CD14-positive monocyte (primary cell): Measurements from ENCODE around the gene ZNF674. TPM values are rescaled to one million over a fixed set of nuclear protein-coding genes. Genes with fewer than 3 reads are reported as not detected.
"Not testable (repeated sequence)": the region's sequence is repeated elsewhere in the genome, so short reads cannot be mapped to it uniquely, and the experiment has no call there.

Experiments
- DNase-seq, 3 donors: peaks; one replicate each; pipeline ENCODE4 v3.0.0-alpha.2; 2011 to 2022
- H2AFZ ChIP-seq: 2 replicates; pipeline ENCODE4 v1.6.0; 2012; ENCODE audit warnings: mild to moderate bottlenecking, low read depth, low read length, inconsistent platforms; ENCODE audit not compliant: insufficient read depth, poor library complexity, severe bottlenecking
- H3K27ac ChIP-seq, 2 donors: 1 replicate in 1 of 2; 2 replicates in 1 of 2; pipeline ENCODE4 v1.5.1; 2012 to 2013; ENCODE audit warnings: low read length in 2 of 2, control low read depth in 1 of 2, inconsistent platforms in 1 of 2, low read depth in 1 of 2, mild to moderate bottlenecking in 1 of 2
- H3K27me3 ChIP-seq, 2 donors: one replicate each; pipeline versions ENCODE4 v1.6.0 to v1.6.1; 2011 to 2013; ENCODE audit warnings: low read length in 2 of 2; ENCODE audit not compliant: control insufficient read depth in 2 of 2, insufficient read depth in 2 of 2
- H3K36me3 ChIP-seq, 2 donors: replicated peaks in 1 of 2; 1 replicate in 1 of 2; 2 replicates in 1 of 2; pipeline versions ENCODE4 v1.5.1 to v1.6.1; 2012 to 2013; ENCODE audit warnings: low read length in 2 of 2, control low read depth in 1 of 2, inconsistent platforms in 1 of 2, mild to moderate bottlenecking in 1 of 2; ENCODE audit not compliant: insufficient read depth in 2 of 2, control insufficient read depth in 1 of 2
- H3K4me1 ChIP-seq, 2 donors: 1 replicate in 1 of 2; 2 replicates in 1 of 2; pipeline versions ENCODE4 v1.5.1 to v1.6.1; 2012 to 2013; ENCODE audit warnings: low read length in 2 of 2, control low read depth in 1 of 2, inconsistent platforms in 1 of 2, mild to moderate bottlenecking in 1 of 2, moderate library complexity in 1 of 2; ENCODE audit not compliant: insufficient read depth in 2 of 2, control insufficient read depth in 1 of 2
- H3K4me2 ChIP-seq: replicated peaks from 2 replicates; pipeline ENCODE3; 2012; ENCODE audit warnings: low read length, moderate library complexity, mild to moderate bottlenecking; ENCODE audit not compliant: poor library complexity, severe bottlenecking; ENCODE audit errors: extremely low read depth
- H3K4me3 ChIP-seq, 3 experiments: fragments of 200-600 bp in 1 of 3; sonication (generic) in 1 of 3; replicated peaks in 1 of 3; 1 replicate in 2 of 3; 2 replicates in 1 of 3; pipeline ENCODE4 v1.5.1; 2011 to 2013; ENCODE audit warnings: low read length in 3 of 3, mild to moderate bottlenecking in 3 of 3, control low read depth in 2 of 3, low read depth in 2 of 3, inconsistent platforms in 1 of 3, moderate library complexity in 1 of 3
- H3K79me2 ChIP-seq: 2 replicates; pipeline ENCODE4 v1.6.0; 2012; ENCODE audit warnings: mild to moderate bottlenecking, control low read depth, inconsistent platforms, low read length, moderate library complexity; ENCODE audit not compliant: insufficient read depth
- H3K9ac ChIP-seq: 2 replicates; pipeline ENCODE4 v1.6.0; 2017; ENCODE audit warnings: low read length, mild to moderate bottlenecking; ENCODE audit not compliant: insufficient read depth, poor library complexity, severe bottlenecking
- H3K9me3 ChIP-seq, 2 donors: replicated peaks in 1 of 2; 1 replicate in 1 of 2; 2 replicates in 1 of 2; pipeline versions ENCODE4 v1.5.1 to v1.6.1; 2012 to 2013; ENCODE audit warnings: low read length in 2 of 2, control low read depth in 1 of 2; ENCODE audit not compliant: control insufficient read depth in 1 of 2, insufficient read depth in 1 of 2
- H4K20me1 ChIP-seq: 2 replicates; pipeline ENCODE4 v1.6.0; 2012; ENCODE audit warnings: mild to moderate bottlenecking, low read length, control low read depth, moderate library complexity; ENCODE audit not compliant: insufficient read depth
- H3K27ac Mint-ChIP-seq, 7 donors: one replicate each; pipeline ENCODE4 v1.8.0; 2020; ENCODE audit warnings: mild to moderate bottlenecking in 7 of 7, mixed read lengths in 7 of 7, moderate library complexity in 6 of 7, inconsistent platforms in 2 of 7
- H3K27me3 Mint-ChIP-seq, 3 donors: one replicate each; pipeline ENCODE4 v1.8.0; 2021 to 2022; ENCODE audit warnings: low read depth in 3 of 3, mild to moderate bottlenecking in 3 of 3, mixed read lengths in 3 of 3, moderate library complexity in 3 of 3, inconsistent platforms in 1 of 3
- H3K36me3 Mint-ChIP-seq, 2 donors: one replicate each; pipeline ENCODE4 v1.8.0; 2020; ENCODE audit warnings: mixed read lengths in 2 of 2, inconsistent platforms in 1 of 2, mild to moderate bottlenecking in 1 of 2
- H3K4me1 Mint-ChIP-seq: one replicate; pipeline ENCODE4 v1.8.0; 2020; ENCODE audit warnings: mild to moderate bottlenecking, mixed read lengths
- H3K4me3 Mint-ChIP-seq, 2 donors: one replicate each; pipeline ENCODE4 v1.8.0; 2020; ENCODE audit warnings: mild to moderate bottlenecking in 2 of 2, mixed read lengths in 2 of 2, moderate library complexity in 1 of 2
- H3K9me3 Mint-ChIP-seq, 7 donors: one replicate each; pipeline ENCODE4 v1.8.0; 2020 to 2022; ENCODE audit warnings: mixed read lengths in 7 of 7, mild to moderate bottlenecking in 6 of 7, moderate library complexity in 6 of 7, inconsistent platforms in 2 of 7
- WGBS: methylation state at CpG from one replicate; pipeline ENCODE4 v1.1.5; 2013; ENCODE audit warnings: missing lambda C conversion rate; ENCODE audit not compliant: insufficient coverage; 5-methylcytosine and 5-hydroxymethylcytosine counted together
- intact Hi-C, 2 donors: fragments of 100-400 bp; cut with micrococcal nuclease; formaldehyde crosslinking; loops; one replicate each; pipeline versions ENCODE4 v1.15.0 to v1.15.1; 2023
- polyA plus RNA-seq, 3 donors: library from polyadenylated mRNA; depleted of rRNA in 1 of 3; unstranded in 2 of 3; stranded (reverse) in 1 of 3; fragments of 300-500 nt in 2 of 3; fragments of >200 nt in 1 of 3; fragmentation: Illumina TruSeq in 2 of 3; gene quantifications; 1 replicate in 2 of 3; 2 replicates in 1 of 3; pipeline ENCODE4 v1.2.3, GENCODE V29; 2012 to 2021
- TF ChIP-seq, protein P1 (sequence below): fragments of 200-600 bp; IDR thresholded peaks from one replicate; pipeline ENCODE4 v1.8.0; 2022; ENCODE audit warnings: antibody characterized with exemption, mild to moderate bottlenecking

ZNF674 gene
- polyA plus RNA-seq, 3 donors: 0.65 to 1.4 (median 0.93) TPM

DNA sequence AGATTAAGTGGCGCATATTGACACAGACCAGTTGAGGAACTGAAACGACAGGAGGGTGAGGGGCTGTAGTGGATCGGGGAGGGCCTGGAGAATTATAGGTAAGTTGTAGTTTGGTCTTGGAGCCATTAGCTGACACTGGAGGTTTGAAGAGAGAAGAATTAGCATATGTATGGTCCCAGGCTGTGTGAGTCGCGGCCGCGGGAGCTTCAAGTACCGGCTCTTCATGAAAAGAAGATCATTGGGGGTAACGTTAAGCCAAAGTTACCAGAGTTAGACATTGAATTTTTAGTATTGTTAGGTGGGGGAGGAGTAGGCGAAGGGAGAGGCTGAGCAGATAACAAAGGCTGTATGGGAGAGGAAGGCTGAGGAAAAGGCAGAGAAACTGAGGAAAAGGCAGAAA, 56.5 kb downstream of the ZNF674 start:
- Mint-ChIP-seq H3K9me3 (peaks cover 35 to 70% (median 51%) of the 10 kb centered on the region in 7 donors), H3K27me3 (peaks cover 0 to 7% (median 1%) of the 10 kb centered on the region in 3 donors), H3K4me1 (no peaks in the 10 kb centered on the region), H3K4me3 (no peak overlapping the region), H3K27ac (no peak overlapping the region), H3K36me3 (peaks cover 15 to 24% of the 10 kb centered on the region in 2 donors)
- WGBS: 100% methylated on average over 3 of the region's 10 CpGs
- no peaks in the 10 kb centered on the region for H3K27me3 ChIP-seq
- H3K9me3 ChIP-seq: peaks cover 40 to 49% of the 10 kb centered on the region in 2 donors
- DNase-seq: no peak
- H3K27ac ChIP-seq: no peak overlapping the region
- no peaks in the 10 kb centered on the region for H3K4me1 ChIP-seq
- intact Hi-C loops: no loop called here
- H3K79me2 ChIP-seq: no peaks in the 10 kb centered on the region
- H3K9ac ChIP-seq: no peak overlapping the region
- H2AFZ ChIP-seq: no peak overlapping the region
- H3K36me3 ChIP-seq: peaks cover 0 to 6% of the 10 kb centered on the region in 2 donors
- TF ChIP-seq, protein P1, sequence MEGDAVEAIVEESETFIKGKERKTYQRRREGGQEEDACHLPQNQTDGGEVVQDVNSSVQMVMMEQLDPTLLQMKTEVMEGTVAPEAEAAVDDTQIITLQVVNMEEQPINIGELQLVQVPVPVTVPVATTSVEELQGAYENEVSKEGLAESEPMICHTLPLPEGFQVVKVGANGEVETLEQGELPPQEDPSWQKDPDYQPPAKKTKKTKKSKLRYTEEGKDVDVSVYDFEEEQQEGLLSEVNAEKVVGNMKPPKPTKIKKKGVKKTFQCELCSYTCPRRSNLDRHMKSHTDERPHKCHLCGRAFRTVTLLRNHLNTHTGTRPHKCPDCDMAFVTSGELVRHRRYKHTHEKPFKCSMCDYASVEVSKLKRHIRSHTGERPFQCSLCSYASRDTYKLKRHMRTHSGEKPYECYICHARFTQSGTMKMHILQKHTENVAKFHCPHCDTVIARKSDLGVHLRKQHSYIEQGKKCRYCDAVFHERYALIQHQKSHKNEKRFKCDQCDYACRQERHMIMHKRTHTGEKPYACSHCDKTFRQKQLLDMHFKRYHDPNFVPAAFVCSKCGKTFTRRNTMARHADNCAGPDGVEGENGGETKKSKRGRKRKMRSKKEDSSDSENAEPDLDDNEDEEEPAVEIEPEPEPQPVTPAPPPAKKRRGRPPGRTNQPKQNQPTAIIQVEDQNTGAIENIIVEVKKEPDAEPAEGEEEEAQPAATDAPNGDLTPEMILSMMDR: no peak
- H4K20me1 ChIP-seq: no peaks in the 10 kb centered on the region
- H3K4me3 ChIP-seq: no peak overlapping the region
- H3K4me2 ChIP-seq: no peak overlapping the region

DNA sequence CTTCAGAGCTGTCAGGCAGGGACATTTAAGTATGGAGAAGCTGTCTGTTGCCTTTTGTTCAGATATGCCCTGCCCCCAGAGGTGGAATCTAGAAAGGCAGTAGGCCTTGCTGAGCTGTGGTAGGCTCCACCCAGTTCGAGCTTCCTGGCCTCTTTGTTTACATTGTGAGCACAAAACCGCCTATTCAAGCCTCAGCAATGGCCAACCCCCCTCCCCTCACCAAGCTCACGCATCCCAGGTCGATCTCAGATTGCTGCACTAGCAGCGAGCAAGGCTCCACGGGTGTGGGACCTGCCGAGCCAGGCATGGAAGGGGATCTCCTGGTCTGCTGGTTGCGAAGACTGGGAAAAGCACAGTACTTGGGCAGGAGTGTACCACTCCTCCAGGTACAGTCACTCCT, 59.3 kb downstream of the ZNF674 start:
- H3K9me3 ChIP-seq: peaks cover 29 to 35% of the 10 kb centered on the region in 2 donors
- H2AFZ ChIP-seq: no peak overlapping the region
- H3K36me3 ChIP-seq: peaks cover 0 to 6% of the 10 kb centered on the region in 2 donors
- peaks cover 0 to 7% (median 0%) of the 10 kb centered on the region in 3 donors for H3K27me3 Mint-ChIP-seq
- peaks cover 25 to 29% of the 10 kb centered on the region in 2 donors for H3K36me3 Mint-ChIP-seq
- no peaks in the 10 kb centered on the region for H4K20me1 ChIP-seq
- H3K4me3 Mint-ChIP-seq: no peak overlapping the region
- TF ChIP-seq, protein P1: no peak
- no peaks in the 10 kb centered on the region for H3K4me1 Mint-ChIP-seq
- no peak overlapping the region for H3K27ac ChIP-seq
- H3K4me2 ChIP-seq: no peak overlapping the region
- peaks cover 43 to 78% (median 55%) of the 10 kb centered on the region in 7 donors for H3K9me3 Mint-ChIP-seq
- H3K4me1 ChIP-seq: no peaks in the 10 kb centered on the region
- no peak overlapping the region for H3K9ac ChIP-seq
- WGBS: 100% methylated on average over 3 of the region's 8 CpGs
- H3K27ac Mint-ChIP-seq: peak overlapping the region in 1 of 7 donors; percentile 3
- intact Hi-C loops: no loop called here
- H3K27me3 ChIP-seq: no peaks in the 10 kb centered on the region
- H3K79me2 ChIP-seq: no peaks in the 10 kb centered on the region
- DNase-seq: no peak
- no peak overlapping the region for H3K4me3 ChIP-seq

DNA sequence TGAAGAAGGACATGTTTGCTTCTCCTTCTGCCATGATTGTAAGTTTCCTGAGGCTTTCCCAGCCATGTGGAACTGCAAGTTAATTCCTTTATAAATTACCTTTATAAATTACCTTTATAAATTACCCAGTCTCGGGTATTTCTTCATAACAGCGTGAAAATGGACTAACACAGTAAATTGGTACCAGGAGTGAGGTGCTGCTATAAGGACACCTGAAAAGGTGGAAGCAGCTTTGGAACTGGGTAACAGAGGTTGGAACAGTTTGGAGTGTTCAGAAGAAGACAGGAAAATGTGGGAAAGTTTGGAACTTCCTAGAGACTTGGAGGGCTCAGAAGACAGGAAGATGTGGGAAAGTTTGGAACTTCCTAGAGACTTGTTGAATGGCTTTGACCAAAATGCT, 66.6 kb downstream of the ZNF674 start:
- intact Hi-C loops, H3K9ac ChIP-seq, H3K4me3 ChIP-seq, H4K20me1 ChIP-seq, DNase-seq, H3K4me2 ChIP-seq, H3K27me3 Mint-ChIP-seq, H2AFZ ChIP-seq, H3K4me3 Mint-ChIP-seq, H3K36me3 ChIP-seq, H3K27ac Mint-ChIP-seq, H3K27me3 ChIP-seq, H3K27ac ChIP-seq, H3K4me1 Mint-ChIP-seq, H3K4me1 ChIP-seq, H3K79me2 ChIP-seq: not testable (repeated sequence)
- WGBS: no CpG with 5 or more reads among the region's 2 CpGs
- H3K9me3 Mint-ChIP-seq: peaks cover 17 to 51% (median 43%) of the 10 kb centered on the region in 7 donors
- H3K9me3 ChIP-seq: peaks cover 18 to 19% of the 10 kb centered on the region in 2 donors
- peaks cover 8 to 13% of the 10 kb centered on the region in 2 donors for H3K36me3 Mint-ChIP-seq
